Mucosa of rectum (tissue), 2 donors: ENCODE measurements around the gene ALDOA.
A peak's percentile ranks its signal among the peaks of the same experiment; 100 is the strongest.

Experiments
- H3K27ac ChIP-seq, 2 donors: one replicate each; pipeline ENCODE4 v1.7.0; 2013; ENCODE audit warnings: inconsistent platforms in 2 of 2, low read depth in 2 of 2, low read length in 2 of 2
- H3K27me3 ChIP-seq, 2 donors: one replicate each; pipeline ENCODE4 v1.7.0; 2013; ENCODE audit warnings: low read length in 2 of 2; ENCODE audit not compliant: control insufficient read depth in 2 of 2, insufficient read depth in 2 of 2
- H3K36me3 ChIP-seq, 2 donors: one replicate each; pipeline ENCODE4 v1.7.0; 2013; ENCODE audit warnings: low read length in 2 of 2; ENCODE audit not compliant: control insufficient read depth in 2 of 2, insufficient read depth in 2 of 2
- H3K4me1 ChIP-seq, 2 donors: one replicate each; pipeline ENCODE4 v1.7.0; 2013; ENCODE audit warnings: low read length in 2 of 2, mild to moderate bottlenecking in 1 of 2; ENCODE audit not compliant: control insufficient read depth in 2 of 2, insufficient read depth in 2 of 2
- H3K4me3 ChIP-seq, 2 donors: one replicate each; pipeline ENCODE4 v1.7.0; 2013; ENCODE audit warnings: low read length in 2 of 2
- H3K9ac ChIP-seq, 2 donors: one replicate each; pipeline ENCODE4 v1.7.0; 2013; ENCODE audit warnings: low read length in 2 of 2, low read depth in 1 of 2, mild to moderate bottlenecking in 1 of 2
- H3K9me3 ChIP-seq, 2 donors: one replicate each; pipeline ENCODE4 v1.7.0; 2013; ENCODE audit warnings: low read length in 2 of 2; ENCODE audit not compliant: control insufficient read depth in 2 of 2
- donor health status: healthy.
- donor health status: Normal muscosa, but diverticular disease.

Gene ALDOA

GRCh38 chr16:30060346-30060745, 5.2 kb upstream of the ALDOA start:
- no peaks in the 10 kb centered on the region for H3K27me3 ChIP-seq
- H3K9me3 ChIP-seq = no peaks in the 10 kb centered on the region
- H3K9ac ChIP-seq = no peak overlapping the region
- peaks cover 13 to 14% of the 10 kb centered on the region in 2 donors for H3K4me1 ChIP-seq
- no peaks in the 10 kb centered on the region for H3K36me3 ChIP-seq
- H3K27ac ChIP-seq = no peak overlapping the region
- no peak overlapping the region for H3K4me3 ChIP-seq

- no peak overlapping the region for H3K4me3 ChIP-seq
- peaks cover 13 to 14% of the 10 kb centered on the region in 2 donors for H3K4me1 ChIP-seq
- H3K9ac ChIP-seq = no peak overlapping the region
- no peaks in the 10 kb centered on the region for H3K9me3 ChIP-seq
- H3K27me3 ChIP-seq = no peaks in the 10 kb centered on the region
- no peaks in the 10 kb centered on the region for H3K36me3 ChIP-seq
- no peak overlapping the region for H3K27ac ChIP-seq
Measured at GRCh38 chr16:30060836-30061554, 4.6 kb upstream of the ALDOA start.

GRCh38 chr16:30063278-30063892, 2.2 kb upstream of the ALDOA start:
- peak overlapping the region; percentile 94 to 99 for H3K27ac ChIP-seq
- peaks cover 27 to 30% of the 10 kb centered on the region in 2 donors for H3K4me1 ChIP-seq
- peak overlapping the region; percentile 84 to 88 for H3K9ac ChIP-seq
- H3K4me3 ChIP-seq = peak overlapping the region; percentile 89 to 91
- no peaks in the 10 kb centered on the region for H3K9me3 ChIP-seq
- peaks cover 10 to 12% of the 10 kb centered on the region in 2 donors for H3K36me3 ChIP-seq
- H3K27me3 ChIP-seq = no peaks in the 10 kb centered on the region

GRCh38 chr16:30063893-30064728, 1.4 kb upstream of the ALDOA start:
- Histone ChIP-seq H3K9me3 (no peaks in the 10 kb centered on the region), H3K4me1 (peaks cover 31 to 37% of the 10 kb centered on the region in 2 donors), H3K4me3 (peak overlapping the region; percentile 89 to 91), H3K9ac (peak overlapping the region; percentile 84 to 88), H3K27me3 (no peaks in the 10 kb centered on the region), H3K36me3 (peaks cover 18 to 20% of the 10 kb centered on the region in 2 donors), H3K27ac (peak overlapping the region; percentile 94 to 99)

- no peaks in the 10 kb centered on the region for H3K9me3 ChIP-seq
- H3K4me1 ChIP-seq = peaks cover 36 to 43% of the 10 kb centered on the region in 2 donors
- peak overlapping the region; percentile 94 to 99 for H3K27ac ChIP-seq
- peak overlapping the region; percentile 84 to 88 for H3K9ac ChIP-seq
- peaks cover 24 to 26% of the 10 kb centered on the region in 2 donors for H3K36me3 ChIP-seq
- H3K27me3 ChIP-seq = no peaks in the 10 kb centered on the region
- peak overlapping the region; percentile 89 to 91 for H3K4me3 ChIP-seq
Measured at GRCh38 chr16:30064729-30065101, 845 bp upstream of the ALDOA start.

- Histone ChIP-seq H3K27me3 (no peaks in the 10 kb centered on the region), H3K4me3 (peak overlapping the region; percentile 93 to 100), H3K9me3 (no peaks in the 10 kb centered on the region), H3K36me3 (peaks cover 37 to 40% of the 10 kb centered on the region in 2 donors), H3K4me1 (peaks cover 37 to 48% of the 10 kb centered on the region in 2 donors), H3K27ac (peak overlapping the region; percentile 94 to 99), H3K9ac (peak overlapping the region; percentile 98 to 100)
Measured at GRCh38 chr16:30065943-30066760, 592 bp downstream of the ALDOA start.

- Histone ChIP-seq H3K4me1 (peaks cover 37 to 48% of the 10 kb centered on the region in 2 donors), H3K27ac (peak overlapping the region; percentile 94 to 99), H3K36me3 (peaks cover 43 to 46% of the 10 kb centered on the region in 2 donors)
Measured at GRCh38 chr16:30066761-30067583, 1.4 kb downstream of the ALDOA start.

GRCh38 chr16:30067584-30067916, 2.0 kb downstream of the ALDOA start:
- H3K4me1 ChIP-seq = peaks cover 37 to 48% of the 10 kb centered on the region in 2 donors
- H3K27ac ChIP-seq = peak overlapping the region; percentile 30 to 99
- peak overlapping the region; percentile 93 to 100 for H3K4me3 ChIP-seq
- H3K27me3 ChIP-seq = no peaks in the 10 kb centered on the region
- peak overlapping the region; percentile 98 to 100 for H3K9ac ChIP-seq
- H3K9me3 ChIP-seq = no peaks in the 10 kb centered on the region
- H3K36me3 ChIP-seq = peaks cover 48 to 50% of the 10 kb centered on the region in 2 donors

More at GRCh38 chr16:30066761-30067583, 1.4 kb downstream of the ALDOA start:
- no peaks in the 10 kb centered on the region for H3K27me3 ChIP-seq
- H3K9me3 ChIP-seq = no peaks in the 10 kb centered on the region
- H3K9ac ChIP-seq = peak overlapping the region; percentile 98 to 100
- peak overlapping the region; percentile 93 to 100 for H3K4me3 ChIP-seq

- peak overlapping the region in 1 of 2 donors; percentile 56 for H3K9ac ChIP-seq
- no peak overlapping the region for H3K4me3 ChIP-seq
- no peaks in the 10 kb centered on the region for H3K9me3 ChIP-seq
- peak overlapping the region in 1 of 2 donors; percentile 63 for H3K27ac ChIP-seq
- no peaks in the 10 kb centered on the region for H3K27me3 ChIP-seq
- peaks cover 35 to 46% of the 10 kb centered on the region in 2 donors for H3K4me1 ChIP-seq
- peaks cover 48 to 50% of the 10 kb centered on the region in 2 donors for H3K36me3 ChIP-seq
Measured at GRCh38 chr16:30068333-30068732, 2.8 kb downstream of the ALDOA start.
